Sigmoid colon (tissue), 4 donors: ENCODE data around the gene CPLANE1.

Experiments used
- CTCF ChIP-seq, 4 experiments: fragments of 450-650 bp in 3 of 4; fragments of 200-600 bp in 1 of 4; IDR thresholded peaks; one replicate each; pipeline ENCODE4 v1.5.1; 2016 to 2019; ENCODE audit warnings: antibody characterized with exemption in 4 of 4, mild to moderate bottlenecking in 3 of 4, moderate library complexity in 2 of 4
- POLR2A ChIP-seq, 2 donors: fragments of 450-650 bp; IDR thresholded peaks; one replicate each; pipeline ENCODE4 v1.6.1; 2016; ENCODE audit warnings: antibody characterized with exemption in 2 of 2, mild to moderate bottlenecking in 2 of 2, moderate library complexity in 2 of 2
- POLR2AphosphoS5 ChIP-seq, 4 donors: sonication (generic); formaldehyde crosslinking; IDR thresholded peaks; one replicate each; pipeline ENCODE4 v1.6.1; 2017; ENCODE audit warnings: antibody characterized with exemption in 4 of 4

GRCh38 chr5:37182667-37183066 is 66.5 kb downstream of the CPLANE1 start:
- TF ChIP-seq POLR2A (IDR thresholded peaks at IDR 0.05), result no peak
- no peak for TF ChIP-seq POLR2AphosphoS5 (IDR thresholded peaks at IDR 0.05)
- no peak for TF ChIP-seq CTCF (IDR thresholded peaks at IDR 0.05)
